ENCODE measurements around the gene PTPA.

- TF ChIP-seq USF1 (IDR thresholded peaks at IDR 0.05; ENCODE audit: borderline replicate concordance, extremely low read length, insufficient read depth, low read depth, low read length) (no peak), PBX3 (IDR thresholded peaks at IDR 0.05; ENCODE audit: insufficient replicate concordance, low read depth, low read length) (peak; percentile 57), FOXM1 (IDR thresholded peaks at IDR 0.05; ENCODE audit: low read depth, low read length) (peak; percentile 87; the same call in 1 of the 2 replicates), CEBPB (IDR thresholded peaks at IDR 0.05; ENCODE audit: borderline replicate concordance in 1 of 2, low read depth in 2 of 2, low read length in 2 of 2) (no peak), CTCF (IDR thresholded peaks at IDR 0.05 in 2 of 3, conservative IDR thresholded peaks at IDR 0.05 in 1 of 3; ENCODE audit: control insufficient read depth in 2 of 3, extremely low read depth in 1 of 3, insufficient read depth in 1 of 3, low read depth in 3 of 3, low read length in 3 of 3) (no peak), POU2F2 (IDR thresholded peaks at IDR 0.05; ENCODE audit: borderline replicate concordance, low read depth, low read length) (peak; percentile 92), YY1 (IDR thresholded peaks at IDR 0.05; ENCODE audit: low read depth, low read length) (peak; percentile 97)
Measured at GRCh38 chr9:129139993-129140396, 28.8 kb downstream of the PTPA start.
